PC-9 (cell line): ENCODE measurements around the gene DZIP3.

Experiments
- CTCF ChIP-seq: fragments of 200-600 bp; sonication (generic); conservative IDR thresholded peaks from 2 replicates; pipeline ENCODE4 v1.6.1; 2017; ENCODE audit warnings: mixed run types, antibody characterized with exemption, mild to moderate bottlenecking, moderate library complexity
- EZH2 ChIP-seq: fragments of 200-600 bp; sonication (generic); IDR thresholded peaks from 2 replicates; pipeline ENCODE4 v1.8.0; 2017; ENCODE audit warnings: antibody characterized with exemption, low read depth

GRCh38 chr3:108677811-108678210, 88.3 kb downstream of the DZIP3 start:
- no peak for TF ChIP-seq CTCF
- no peak for TF ChIP-seq EZH2
